HG03025 (cell line): ENCODE data around the gene PDPK1.

Experiments
- ATAC-seq: cut with Tn5 transposase; IDR thresholded peaks from one replicate; pipeline ENCODE4 v1.9.1; 2021; ENCODE audit warnings: mild to moderate bottlenecking, moderate library complexity; ENCODE audit not compliant: unreplicated experiment, low FRiP score

Gene PDPK1

GRCh38 chr16:2537451-2538379 lies at the start of gene PDPK1:
TSS of gene PDPK1 (plus strand) at chr16:2538021. CDS start at chr16:2538113, 92 bp downstream.
- peak; percentile 77 for ATAC-seq

GRCh38 chr16:2489581-2489980 lies 48.2 kb upstream of the PDPK1 start:
- ATAC-seq = no peak

- ATAC-seq = no peak
Observed at GRCh38 chr16:2490190-2491105, 47.4 kb upstream of the PDPK1 start.

GRCh38 chr16:2492292-2492691 lies 45.5 kb upstream of the PDPK1 start:
- no peak for ATAC-seq

GRCh38 chr16:2493605-2494004 lies 44.2 kb upstream of the PDPK1 start:
- no peak for ATAC-seq

GRCh38 chr16:2494616-2495015 lies 43.2 kb upstream of the PDPK1 start:
- no peak for ATAC-seq

- no peak for ATAC-seq
Observed at GRCh38 chr16:2495041-2495440, 42.8 kb upstream of the PDPK1 start.

GRCh38 chr16:2496223-2497115 lies 41.4 kb upstream of the PDPK1 start:
- ATAC-seq = no peak

- ATAC-seq = no peak
Observed at GRCh38 chr16:2497116-2497630, 40.6 kb upstream of the PDPK1 start.

- no peak for ATAC-seq
Observed at GRCh38 chr16:2497695-2498484, 39.9 kb upstream of the PDPK1 start.

- ATAC-seq = no peak
Observed at GRCh38 chr16:2498531-2499253, 39.1 kb upstream of the PDPK1 start.

- no peak for ATAC-seq
Observed at GRCh38 chr16:2499454-2499853, 38.4 kb upstream of the PDPK1 start.

- no peak for ATAC-seq
Observed at GRCh38 chr16:2499890-2500429, 37.9 kb upstream of the PDPK1 start.

- no peak for ATAC-seq
Observed at GRCh38 chr16:2500430-2500917, 37.3 kb upstream of the PDPK1 start.

- no peak for ATAC-seq
Observed at GRCh38 chr16:2500918-2501750, 36.7 kb upstream of the PDPK1 start.

GRCh38 chr16:2501946-2502895 lies 35.6 kb upstream of the PDPK1 start:
- no peak for ATAC-seq
